Uterus (tissue), 2 donors: ENCODE data around the gene AGXT2.

Experiments used
- CTCF ChIP-seq, 4 experiments: fragments of 200-600 bp in 2 of 4; fragments of 450-650 bp in 2 of 4; sonication (generic) in 2 of 4; IDR thresholded peaks; one replicate each; pipeline ENCODE4 v1.5.1; 2016 to 2019; ENCODE audit warnings: antibody characterized with exemption in 4 of 4, mild to moderate bottlenecking in 2 of 4, moderate library complexity in 1 of 4
- POLR2A ChIP-seq, 2 donors: fragments of 450-650 bp; IDR thresholded peaks; one replicate each; pipeline ENCODE4 v1.6.1; 2016; ENCODE audit warnings: antibody characterized with exemption in 2 of 2, mild to moderate bottlenecking in 1 of 2, moderate library complexity in 1 of 2

- TF ChIP-seq CTCF (IDR thresholded peaks at IDR 0.05) (no peak), POLR2A (IDR thresholded peaks at IDR 0.05) (no peak)
These were observed 43.0 kb downstream of the AGXT2 start for GRCh38 chr5:35004771-35005170.
